NCI-H2107 treated with DMSO at 0.1 percent for 48 hours (cell line): Measurements from ENCODE around the gene TSC22D3.
A peak's percentile ranks its signal among the peaks of the same experiment; 100 is the strongest.

Experiments
- DNase-seq: peaks from one replicate; lab custom pipeline; 2025; ENCODE audit not compliant: unreplicated experiment; lab: John Stamatoyannopoulos, UW

The TSC22D3 gene

DNA sequence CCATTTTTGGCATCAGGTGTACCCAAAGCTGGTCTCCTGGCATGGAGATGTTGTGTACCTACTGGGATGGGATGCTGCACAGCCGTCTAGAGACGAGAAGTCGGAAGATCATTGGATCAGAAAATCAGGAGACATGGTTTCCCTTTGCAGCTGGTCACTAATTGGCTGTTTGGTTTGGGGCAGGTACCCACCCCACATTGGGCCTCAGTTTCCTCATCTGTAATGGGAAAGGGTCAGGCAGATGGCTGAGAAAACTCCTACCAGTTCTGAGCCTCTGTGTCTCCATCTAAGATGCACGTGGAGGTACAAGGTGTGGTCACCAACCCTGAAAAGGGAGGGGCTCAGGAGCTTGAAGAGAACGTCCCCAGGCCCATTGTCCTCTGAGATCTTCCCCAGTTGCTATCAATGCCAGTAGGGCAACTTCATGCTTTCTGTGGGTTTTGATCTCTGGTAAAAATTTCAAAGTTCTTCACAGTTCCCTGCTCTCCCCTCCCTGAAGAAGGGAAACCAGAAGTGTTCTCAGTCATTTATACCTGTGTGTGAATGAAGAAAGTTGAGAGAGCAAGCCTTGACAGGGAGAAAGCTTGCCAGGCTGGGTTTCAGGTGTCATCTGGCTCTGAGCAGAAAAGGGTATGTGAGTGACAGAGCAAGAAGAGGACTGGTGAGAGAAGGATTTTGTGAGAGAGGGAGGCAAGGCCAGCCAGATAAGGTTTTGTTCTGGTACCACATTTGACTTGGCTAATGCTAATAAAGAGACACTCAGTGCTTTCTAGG lies 15.1 kb downstream of the TSC22D3 start:
- DNase-seq = no peak

DNA sequence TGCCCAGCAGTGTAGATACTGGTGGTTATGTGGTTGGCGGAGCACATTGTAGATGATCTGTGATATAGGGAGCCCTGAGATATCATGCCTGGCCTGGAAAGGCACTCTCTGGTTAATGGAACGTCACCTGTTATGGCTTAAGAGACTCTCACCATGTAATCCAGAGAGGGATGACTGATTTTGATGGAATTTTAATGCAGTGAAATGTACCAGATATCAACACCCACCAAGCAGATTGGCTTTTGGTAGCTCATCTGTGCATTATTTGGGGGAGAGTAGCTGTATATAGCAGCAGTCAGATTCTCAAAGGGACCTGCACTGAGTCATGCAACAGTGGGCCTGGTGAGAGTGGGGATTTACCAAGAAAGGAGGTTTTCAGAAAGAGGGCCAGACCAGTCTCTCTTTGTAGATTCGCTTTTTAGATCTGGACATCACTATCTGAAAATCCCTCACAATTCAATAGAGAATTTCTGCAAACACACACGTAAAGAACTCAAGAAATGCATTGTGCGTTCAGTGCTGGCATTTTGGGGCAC lies 17.3 kb downstream of the TSC22D3 start:
- DNase-seq = no peak

DNA sequence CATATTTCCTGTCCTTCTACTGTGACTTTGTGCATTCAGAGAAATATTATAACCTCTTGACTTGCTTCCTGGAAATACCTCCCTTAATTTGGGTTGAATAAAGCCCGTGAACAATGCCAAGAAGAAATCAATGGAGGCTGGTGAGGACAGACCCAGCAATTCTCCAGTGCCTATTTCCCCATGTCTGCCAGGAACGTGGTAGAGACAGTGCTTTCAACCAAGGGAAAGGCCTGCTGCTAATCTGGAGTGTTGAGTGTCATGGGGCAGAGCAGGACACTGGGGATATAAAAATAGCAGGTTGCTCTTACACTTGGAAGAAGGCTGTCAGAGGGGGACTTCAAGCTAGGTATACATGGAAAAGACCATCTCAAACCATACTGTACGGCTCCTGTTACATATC lies 19.9 kb downstream of the TSC22D3 start:
- no peak for DNase-seq

GRCh38 chrX:107753187-107753586 lies 22.4 kb downstream of the TSC22D3 start:
- DNase-seq = no peak

DNA sequence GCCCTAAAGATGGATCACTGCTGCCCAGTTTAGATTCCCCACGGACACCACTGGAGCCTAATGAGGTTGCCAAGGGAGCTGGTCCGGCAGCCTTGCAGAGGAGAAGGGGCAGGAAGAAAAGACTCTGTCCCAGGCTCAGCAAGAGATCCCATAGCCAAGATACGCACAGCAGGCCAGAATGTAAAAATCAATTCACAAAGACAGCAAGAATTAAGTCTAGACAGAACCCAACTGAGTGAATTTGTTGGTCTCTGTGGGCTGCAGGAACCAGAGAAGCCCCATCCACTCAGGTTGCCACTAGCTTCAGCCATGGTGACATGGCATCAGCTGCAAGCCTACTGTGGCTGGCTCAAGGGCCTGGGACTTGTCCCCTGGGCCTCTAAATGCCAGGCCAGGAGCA lies 22.9 kb downstream of the TSC22D3 start:
- DNase-seq = no peak

- DNase-seq = no peak
These were observed 23.5 kb downstream of the TSC22D3 start for GRCh38 chrX:107752043-107752442.

GRCh38 chrX:107750861-107751445 lies 24.6 kb downstream of the TSC22D3 start:
- DNase-seq = no peak

DNA sequence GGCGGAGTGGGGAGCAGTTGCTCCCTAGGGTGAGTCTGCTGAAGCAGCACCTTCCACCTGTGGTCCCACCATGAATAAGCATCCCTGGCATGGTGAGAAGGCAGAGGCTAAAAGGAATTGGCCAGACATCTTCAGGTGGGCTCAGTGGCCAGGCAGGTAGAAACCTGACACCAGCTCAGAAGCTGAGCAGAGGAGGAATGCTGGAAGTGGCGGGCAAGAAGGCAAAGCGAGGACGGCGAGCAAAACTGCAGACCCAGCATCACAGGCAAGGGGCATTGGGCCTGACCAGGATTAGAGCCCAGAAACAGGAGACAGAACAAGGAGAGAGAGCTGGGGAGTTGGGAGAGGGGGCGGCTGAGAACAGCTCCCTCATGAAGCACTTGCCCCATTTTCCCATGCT lies 25.3 kb downstream of the TSC22D3 start:
- DNase-seq = no peak

DNA sequence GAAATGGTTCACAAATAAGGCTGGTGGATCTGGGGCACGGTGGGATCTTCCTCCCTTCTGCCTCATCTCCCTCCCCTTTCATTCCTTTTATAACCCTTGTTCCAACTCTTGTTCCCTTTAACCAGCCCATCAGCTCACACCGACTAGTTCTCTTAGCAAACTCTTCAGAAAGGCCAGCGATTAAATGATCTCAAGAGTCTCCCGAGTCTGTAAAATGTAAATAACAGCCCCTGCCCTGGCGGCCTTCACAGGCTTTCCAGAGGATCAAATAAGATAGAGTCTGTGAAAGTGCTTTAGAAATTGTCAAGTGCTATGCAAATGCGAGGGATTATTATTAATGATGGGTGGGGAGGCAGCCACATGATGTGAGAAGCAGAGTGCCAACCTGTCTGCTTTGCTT lies 27.1 kb downstream of the TSC22D3 start:
- no peak for DNase-seq

DNA sequence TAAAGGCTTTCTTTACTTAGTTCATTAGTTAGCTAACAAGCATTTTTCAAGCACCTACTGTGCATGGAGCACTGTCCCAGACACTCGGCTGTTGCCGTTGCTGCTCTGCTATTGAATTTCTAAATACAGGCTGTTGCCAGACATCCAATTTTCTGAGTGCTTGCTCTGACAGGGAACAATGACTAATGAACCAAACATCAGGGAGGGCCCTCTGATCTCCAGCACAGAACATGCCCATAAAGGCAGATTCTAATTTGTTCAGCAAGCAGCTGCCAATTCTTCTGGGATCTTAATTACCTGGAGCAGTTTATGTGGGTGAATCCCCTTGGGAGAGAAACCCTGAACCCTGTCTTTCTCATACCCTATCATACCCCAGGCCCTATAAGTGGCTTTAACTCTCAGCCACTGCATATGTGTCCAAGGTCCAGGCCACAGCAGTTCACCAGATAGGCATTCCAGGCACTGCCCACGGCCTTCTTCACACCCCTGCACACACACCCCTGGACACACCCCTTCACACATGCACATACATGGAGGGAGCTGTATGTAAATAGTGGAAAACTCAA lies 27.9 kb downstream of the TSC22D3 start:
- DNase-seq = peak; percentile 73

DNA sequence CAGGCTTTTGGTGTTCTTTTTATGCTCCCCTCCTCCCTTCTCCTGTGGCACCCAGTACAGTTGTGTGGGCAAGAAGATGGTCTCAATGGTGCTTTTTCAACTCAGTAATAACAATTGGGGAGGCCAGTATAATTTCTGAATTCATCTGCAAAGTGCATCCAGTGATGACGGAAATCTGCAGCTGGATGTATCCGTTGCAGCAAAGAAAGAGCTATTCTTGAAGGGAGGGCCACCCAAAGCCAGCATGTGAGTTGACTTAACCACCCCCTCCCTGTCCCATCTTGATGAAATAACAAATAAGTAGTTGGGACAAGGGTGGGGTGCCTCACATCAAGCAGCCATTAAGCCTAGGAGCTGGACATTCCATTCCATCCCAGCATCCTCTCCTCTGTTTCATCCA lies 30.7 kb downstream of the TSC22D3 start:
- DNase-seq = no peak

DNA sequence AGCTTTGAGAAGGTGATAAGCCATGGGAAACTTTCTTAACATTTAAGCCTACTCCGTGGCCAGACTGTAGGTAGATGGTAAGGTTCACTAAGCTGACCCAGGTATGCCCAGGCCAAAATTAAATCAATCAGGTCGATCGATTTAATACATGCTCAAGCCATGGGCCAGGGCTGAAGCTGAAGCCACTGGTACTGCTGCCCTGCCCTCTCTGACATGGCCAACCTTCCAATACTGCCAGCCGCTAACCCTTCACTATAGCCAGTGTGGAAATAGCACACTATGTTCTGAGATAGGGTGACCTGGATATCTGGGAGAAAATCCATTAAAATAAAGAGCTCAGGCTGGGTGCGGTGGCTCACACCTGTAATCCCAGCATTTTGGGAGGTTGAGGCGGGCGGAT lies 31.6 kb downstream of the TSC22D3 start:
- no peak for DNase-seq

GRCh38 chrX:107742700-107743191 lies 32.8 kb downstream of the TSC22D3 start:
- DNase-seq = no peak

DNA sequence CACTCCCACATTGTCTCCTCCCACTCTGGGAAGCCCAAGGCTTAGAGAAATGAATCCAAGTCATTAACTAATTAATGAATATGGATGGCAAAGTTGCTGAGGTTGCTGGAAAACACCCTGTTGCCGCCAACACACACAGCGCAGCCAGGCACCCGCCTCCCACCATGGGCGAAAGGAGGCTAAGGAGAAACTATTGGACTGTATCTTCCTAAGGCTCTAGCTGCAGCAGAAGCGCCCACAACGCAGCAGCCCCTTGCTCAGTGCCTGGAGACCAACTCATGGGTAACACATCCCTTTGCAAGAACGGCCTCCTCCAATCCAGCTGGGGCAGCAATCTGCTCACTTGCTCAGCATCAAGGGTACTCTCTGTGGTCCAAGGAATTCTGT lies 34.2 kb downstream of the TSC22D3 start:
- no peak for DNase-seq

DNA sequence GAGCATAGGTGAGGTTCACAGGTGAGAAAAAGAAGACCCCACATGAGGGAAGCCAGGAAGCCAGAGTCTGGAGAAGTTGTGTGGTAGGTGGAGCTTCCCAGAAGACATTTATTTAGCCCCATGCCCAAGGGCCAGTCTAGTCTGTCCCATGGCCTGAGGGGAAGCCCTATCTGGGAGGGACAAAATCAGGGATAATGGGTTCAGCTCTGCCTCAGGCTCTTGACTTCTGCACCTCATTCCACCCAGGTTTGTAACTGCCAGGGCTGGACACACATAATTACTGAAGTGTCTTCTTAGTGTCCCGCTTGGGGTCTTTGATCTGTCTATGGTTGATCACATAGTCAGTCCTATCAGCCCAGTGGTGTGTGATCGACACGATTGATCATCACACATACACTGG lies 36.0 kb downstream of the TSC22D3 start:
- no peak for DNase-seq

- DNase-seq = no peak
These were observed 36.8 kb downstream of the TSC22D3 start for GRCh38 chrX:107738768-107739167.

DNA sequence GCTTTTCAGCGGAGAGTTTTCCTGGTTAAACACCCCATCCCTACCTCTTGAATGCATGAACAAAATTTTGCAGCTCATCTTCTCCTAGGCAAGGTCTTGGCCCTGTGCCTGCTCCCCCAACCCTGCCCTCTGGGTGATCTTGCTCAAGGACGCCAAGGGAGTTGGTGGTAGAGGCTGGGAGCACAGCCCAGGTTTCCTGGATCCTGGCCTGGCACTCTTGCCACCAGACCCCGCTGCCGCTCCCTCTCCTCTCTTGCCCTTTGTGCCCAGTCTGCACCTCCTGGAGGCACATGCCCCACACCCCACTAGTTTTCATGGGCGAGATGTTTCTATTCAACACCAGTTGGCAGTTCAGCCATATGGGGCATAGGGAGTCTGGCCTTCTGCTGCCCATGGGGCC lies 37.3 kb downstream of the TSC22D3 start:
- DNase-seq = no peak

GRCh38 chrX:107736781-107737531 lies 38.6 kb downstream of the TSC22D3 start:
- no peak for DNase-seq

DNA sequence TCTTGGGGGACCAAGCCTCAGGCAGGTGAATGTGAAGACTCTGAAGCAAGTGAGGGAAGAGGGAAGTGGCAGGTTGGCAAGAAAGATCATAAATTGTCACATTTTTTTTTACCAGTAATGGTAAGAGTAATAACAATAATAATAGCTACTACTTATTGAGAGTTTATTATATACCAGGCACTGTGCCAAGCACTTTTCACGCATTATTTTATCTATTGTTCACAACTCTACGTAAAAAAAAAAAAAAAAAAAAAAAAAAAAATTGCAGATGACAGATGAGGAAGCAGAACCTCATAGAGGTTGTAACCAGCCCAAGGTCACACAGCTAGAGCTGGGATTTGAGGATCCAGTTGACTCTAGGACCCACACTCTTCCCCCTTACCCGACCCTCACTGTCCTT lies 40.9 kb downstream of the TSC22D3 start:
- no peak for DNase-seq

- no peak for DNase-seq
These were observed 41.9 kb downstream of the TSC22D3 start for GRCh38 chrX:107733686-107734085.

GRCh38 chrX:107731831-107732502 lies 43.6 kb downstream of the TSC22D3 start:
- DNase-seq = no peak
